ENCODE data around the gene MYO1H. TPM values are rescaled to one million over a fixed set of nuclear protein-coding genes. Genes with fewer than 3 reads are reported as not detected.

The MYO1H gene
- total RNA-seq, 1 donor from 2014 or later = not detected

GRCh38 chr12:109446869-109447268, 99.2 kb downstream of the MYO1H start:
- no peak for TF ChIP-seq EZH2 (IDR thresholded peaks at IDR 0.05)
- TF ChIP-seq EZH2phosphoT487 (IDR thresholded peaks at IDR 0.05) = no peak
- TF ChIP-seq, protein P1, sequence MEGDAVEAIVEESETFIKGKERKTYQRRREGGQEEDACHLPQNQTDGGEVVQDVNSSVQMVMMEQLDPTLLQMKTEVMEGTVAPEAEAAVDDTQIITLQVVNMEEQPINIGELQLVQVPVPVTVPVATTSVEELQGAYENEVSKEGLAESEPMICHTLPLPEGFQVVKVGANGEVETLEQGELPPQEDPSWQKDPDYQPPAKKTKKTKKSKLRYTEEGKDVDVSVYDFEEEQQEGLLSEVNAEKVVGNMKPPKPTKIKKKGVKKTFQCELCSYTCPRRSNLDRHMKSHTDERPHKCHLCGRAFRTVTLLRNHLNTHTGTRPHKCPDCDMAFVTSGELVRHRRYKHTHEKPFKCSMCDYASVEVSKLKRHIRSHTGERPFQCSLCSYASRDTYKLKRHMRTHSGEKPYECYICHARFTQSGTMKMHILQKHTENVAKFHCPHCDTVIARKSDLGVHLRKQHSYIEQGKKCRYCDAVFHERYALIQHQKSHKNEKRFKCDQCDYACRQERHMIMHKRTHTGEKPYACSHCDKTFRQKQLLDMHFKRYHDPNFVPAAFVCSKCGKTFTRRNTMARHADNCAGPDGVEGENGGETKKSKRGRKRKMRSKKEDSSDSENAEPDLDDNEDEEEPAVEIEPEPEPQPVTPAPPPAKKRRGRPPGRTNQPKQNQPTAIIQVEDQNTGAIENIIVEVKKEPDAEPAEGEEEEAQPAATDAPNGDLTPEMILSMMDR (IDR thresholded peaks at IDR 0.05) = no peak

GRCh38 chr12:109447482-109447881, 99.8 kb downstream of the MYO1H start:
- no peaks in the 10 kb centered on the region for H3K4me1 ChIP-seq
- Mint-ChIP-seq H3K36me3 (peaks cover 40% of the 10 kb centered on the region), H3K4me1 (peaks cover 4% of the 10 kb centered on the region), H3K4me3 (no peak overlapping the region), H3K9me3 (no peaks in the 10 kb centered on the region), H3K27ac (no peak overlapping the region), H3K27me3 (ENCODE audit: insufficient read depth, low read depth) (peaks cover 3% of the 10 kb centered on the region)
- no peaks in the 10 kb centered on the region for H3K36me3 ChIP-seq
- H2AFZ ChIP-seq (replicated peaks) = no peak overlapping the region
- H3K9me3 ChIP-seq (ENCODE audit: low read depth) = no peaks in the 10 kb centered on the region
- H3K27me3 ChIP-seq = no peaks in the 10 kb centered on the region
- TF ChIP-seq EZH2 (IDR thresholded peaks at IDR 0.05) (no peak), EZH2phosphoT487 (IDR thresholded peaks at IDR 0.05) (no peak)
- H3F3A ChIP-seq (ENCODE audit: low read depth) = no peaks in the 10 kb centered on the region
- H3K9ac ChIP-seq = no peak overlapping the region
- no peaks in the 10 kb centered on the region for H3K79me2 ChIP-seq (ENCODE audit: low read depth)
- H3K4me3 ChIP-seq = no peak overlapping the region
- no peak overlapping the region for H3K27ac ChIP-seq
- H3K4me2 ChIP-seq = no peak overlapping the region
- DNase-seq (ENCODE audit: low spot score) = no peak
- H4K20me1 ChIP-seq (ENCODE audit: low read depth) = peaks cover 8% of the 10 kb centered on the region

More at GRCh38 chr12:109446869-109447268, 99.2 kb downstream of the MYO1H start:
- Histone ChIP-seq H3K36me3 (no peaks in the 10 kb centered on the region), H3K4me2 (no peak overlapping the region), H3K4me1 (no peaks in the 10 kb centered on the region), H3K9me3 (ENCODE audit: low read depth) (no peaks in the 10 kb centered on the region), H3K27me3 (no peaks in the 10 kb centered on the region), H3K4me3 (no peak overlapping the region), H3K79me2 (ENCODE audit: low read depth) (no peaks in the 10 kb centered on the region), H3K9ac (no peak overlapping the region), H4K20me1 (ENCODE audit: low read depth) (peaks cover 8% of the 10 kb centered on the region), H3F3A (ENCODE audit: low read depth) (no peaks in the 10 kb centered on the region), H3K27ac (no peak overlapping the region), H2AFZ (replicated peaks) (no peak overlapping the region)
- DNase-seq (ENCODE audit: low spot score) = no peak
- H3K4me1 Mint-ChIP-seq = peaks cover 4% of the 10 kb centered on the region
- H3K27ac Mint-ChIP-seq = no peak overlapping the region
- peaks cover 3% of the 10 kb centered on the region for H3K27me3 Mint-ChIP-seq (ENCODE audit: insufficient read depth, low read depth)
- H3K9me3 Mint-ChIP-seq = no peaks in the 10 kb centered on the region
- peaks cover 36% of the 10 kb centered on the region for H3K36me3 Mint-ChIP-seq
- no peak overlapping the region for H3K4me3 Mint-ChIP-seq

DNA sequence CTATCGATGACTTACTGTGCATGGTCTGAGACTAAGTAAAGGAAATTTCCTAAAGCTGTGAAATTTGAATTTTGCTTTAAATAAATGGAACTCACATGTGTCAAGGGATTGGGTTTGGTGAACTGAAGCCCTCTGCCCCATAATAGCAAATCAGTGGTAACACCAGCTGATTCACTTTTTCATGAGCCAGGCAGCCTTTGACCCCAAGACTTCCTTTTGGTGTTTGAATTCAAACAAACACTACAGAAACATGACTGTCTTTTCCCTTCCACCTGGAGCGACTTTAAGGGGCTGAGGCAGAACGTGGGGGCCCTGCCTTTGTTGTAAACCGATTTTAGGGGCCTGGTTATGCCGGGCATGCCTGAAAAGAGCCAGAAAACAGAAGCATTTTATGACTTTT, 100.6 kb downstream of the MYO1H start:
- no peak overlapping the region for H2AFZ ChIP-seq (replicated peaks)
- H3K9ac ChIP-seq = no peak overlapping the region
- H3K27me3 ChIP-seq = no peaks in the 10 kb centered on the region
- H3K36me3 ChIP-seq = no peaks in the 10 kb centered on the region
- no peak overlapping the region for H3K4me3 Mint-ChIP-seq
- no peaks in the 10 kb centered on the region for H3K4me1 ChIP-seq
- H3K27me3 Mint-ChIP-seq (ENCODE audit: insufficient read depth, low read depth) = peaks cover 3% of the 10 kb centered on the region
- no peak overlapping the region for H3K27ac ChIP-seq
- H3K4me3 ChIP-seq = no peak overlapping the region
- DNase-seq (ENCODE audit: low spot score) = no peak
- no peaks in the 10 kb centered on the region for H3K9me3 Mint-ChIP-seq
- peaks cover 4% of the 10 kb centered on the region for H3K4me1 Mint-ChIP-seq
- H3K27ac Mint-ChIP-seq = no peak overlapping the region
- no peaks in the 10 kb centered on the region for H3K79me2 ChIP-seq (ENCODE audit: low read depth)
- H3K9me3 ChIP-seq (ENCODE audit: low read depth) = no peaks in the 10 kb centered on the region
- H3K36me3 Mint-ChIP-seq = peaks cover 40% of the 10 kb centered on the region
- no peaks in the 10 kb centered on the region for H3F3A ChIP-seq (ENCODE audit: low read depth)
- TF ChIP-seq EZH2 (IDR thresholded peaks at IDR 0.05) (no peak), EZH2phosphoT487 (IDR thresholded peaks at IDR 0.05) (no peak)
- TF ChIP-seq, protein P1 (IDR thresholded peaks at IDR 0.05) = no peak
- H4K20me1 ChIP-seq (ENCODE audit: low read depth) = peaks cover 8% of the 10 kb centered on the region
- H3K4me2 ChIP-seq = no peak overlapping the region

GRCh38 chr12:109448707-109449390, 101.1 kb downstream of the MYO1H start:
- TF ChIP-seq, protein P1 (IDR thresholded peaks at IDR 0.05) = no peak
- TF ChIP-seq EZH2 (IDR thresholded peaks at IDR 0.05) (no peak), EZH2phosphoT487 (IDR thresholded peaks at IDR 0.05) (no peak)
- peaks cover 8% of the 10 kb centered on the region for H4K20me1 ChIP-seq (ENCODE audit: low read depth)
- no peaks in the 10 kb centered on the region for H3K9me3 Mint-ChIP-seq
- no peak overlapping the region for H3K27ac Mint-ChIP-seq
- peaks cover 4% of the 10 kb centered on the region for H3K4me1 Mint-ChIP-seq
- H3K4me3 Mint-ChIP-seq = no peak overlapping the region
- H3F3A ChIP-seq (ENCODE audit: low read depth) = no peaks in the 10 kb centered on the region
- peaks cover 3% of the 10 kb centered on the region for H3K27me3 Mint-ChIP-seq (ENCODE audit: insufficient read depth, low read depth)
- H3K36me3 Mint-ChIP-seq = peaks cover 44% of the 10 kb centered on the region
- DNase-seq (ENCODE audit: low spot score) = no peak
- no peaks in the 10 kb centered on the region for H3K27me3 ChIP-seq
- no peak overlapping the region for H3K27ac ChIP-seq
- H3K4me3 ChIP-seq = no peak overlapping the region
- no peaks in the 10 kb centered on the region for H3K4me1 ChIP-seq
- H2AFZ ChIP-seq (replicated peaks) = no peak overlapping the region
- H3K9me3 ChIP-seq (ENCODE audit: low read depth) = no peaks in the 10 kb centered on the region
- no peaks in the 10 kb centered on the region for H3K36me3 ChIP-seq
- H3K79me2 ChIP-seq (ENCODE audit: low read depth) = no peaks in the 10 kb centered on the region
- no peak overlapping the region for H3K4me2 ChIP-seq
- no peak overlapping the region for H3K9ac ChIP-seq

Measured in neural progenitor cell (in vitro differentiated cells).